CD4-positive, alpha-beta T cell treated with Interleukin-15 for 4 hours (primary cell): ENCODE data around the gene TRAF3IP3.
A peak's percentile ranks its signal among the peaks of the same experiment; 100 is the strongest.

Experiments used
- DNase-seq: peaks from one replicate; pipeline ENCODE4 v3.0.0-alpha.2; 2020; ENCODE audit warnings: low spot score

The TRAF3IP3 gene

GRCh38 chr1:209802117-209802779 is 46.4 kb downstream of the TRAF3IP3 start:
- DNase-seq = no peak

- DNase-seq = no peak
These were observed 46.9 kb downstream of the TRAF3IP3 start for GRCh38 chr1:209802780-209803152.

- DNase-seq = no peak
These were observed 47.7 kb downstream of the TRAF3IP3 start for GRCh38 chr1:209803568-209803967.

GRCh38 chr1:209805341-209805781 is 49.5 kb downstream of the TRAF3IP3 start:
- DNase-seq = no peak

GRCh38 chr1:209805875-209806760 is 50.3 kb downstream of the TRAF3IP3 start, which contains the start of gene IRF6:
Gene IRF6, minus strand, starts transcription at chr1:209806142. Its CDS starts 4,729 bp downstream, at chr1:209801413.
- peak; percentile 76 for DNase-seq

GRCh38 chr1:209807509-209807908 is 51.7 kb downstream of the TRAF3IP3 start:
- DNase-seq = no peak

- no peak for DNase-seq
These were observed 52.3 kb downstream of the TRAF3IP3 start for GRCh38 chr1:209808059-209808581.

- DNase-seq = no peak
These were observed 53.8 kb downstream of the TRAF3IP3 start for GRCh38 chr1:209809611-209810010.

- DNase-seq = no peak
These were observed 54.9 kb downstream of the TRAF3IP3 start for GRCh38 chr1:209810783-209811182.

- DNase-seq = no peak
These were observed 58.0 kb downstream of the TRAF3IP3 start for GRCh38 chr1:209813902-209814301.

GRCh38 chr1:209815490-209815889 is 59.6 kb downstream of the TRAF3IP3 start:
- peak; percentile 3 for DNase-seq

GRCh38 chr1:209815931-209816341 is 60.1 kb downstream of the TRAF3IP3 start:
- DNase-seq = no peak

- DNase-seq = no peak
These were observed 61.1 kb downstream of the TRAF3IP3 start for GRCh38 chr1:209816923-209817322.

GRCh38 chr1:209817691-209818090 is 61.8 kb downstream of the TRAF3IP3 start:
- DNase-seq = no peak

- no peak for DNase-seq
These were observed 63.2 kb downstream of the TRAF3IP3 start for GRCh38 chr1:209819058-209819457.

- no peak for DNase-seq
These were observed 65.1 kb downstream of the TRAF3IP3 start for GRCh38 chr1:209820986-209821385.

GRCh38 chr1:209822706-209823105 is 66.9 kb downstream of the TRAF3IP3 start:
- DNase-seq = no peak

GRCh38 chr1:209823143-209824041 is 67.5 kb downstream of the TRAF3IP3 start:
- peak; percentile 61 for DNase-seq

GRCh38 chr1:209825591-209826434 is 70.0 kb downstream of the TRAF3IP3 start:
- no peak for DNase-seq

- DNase-seq = peak; percentile 94
These were observed 71.8 kb downstream of the TRAF3IP3 start, which contains the start of gene UTP25 for GRCh38 chr1:209827384-209828262. Gene UTP25, plus strand, starts transcription at chr1:209827972. Its CDS starts 92 bp downstream, at chr1:209828064.
